Measurements from ENCODE around the gene FGFR2.

Gene FGFR2

DNA sequence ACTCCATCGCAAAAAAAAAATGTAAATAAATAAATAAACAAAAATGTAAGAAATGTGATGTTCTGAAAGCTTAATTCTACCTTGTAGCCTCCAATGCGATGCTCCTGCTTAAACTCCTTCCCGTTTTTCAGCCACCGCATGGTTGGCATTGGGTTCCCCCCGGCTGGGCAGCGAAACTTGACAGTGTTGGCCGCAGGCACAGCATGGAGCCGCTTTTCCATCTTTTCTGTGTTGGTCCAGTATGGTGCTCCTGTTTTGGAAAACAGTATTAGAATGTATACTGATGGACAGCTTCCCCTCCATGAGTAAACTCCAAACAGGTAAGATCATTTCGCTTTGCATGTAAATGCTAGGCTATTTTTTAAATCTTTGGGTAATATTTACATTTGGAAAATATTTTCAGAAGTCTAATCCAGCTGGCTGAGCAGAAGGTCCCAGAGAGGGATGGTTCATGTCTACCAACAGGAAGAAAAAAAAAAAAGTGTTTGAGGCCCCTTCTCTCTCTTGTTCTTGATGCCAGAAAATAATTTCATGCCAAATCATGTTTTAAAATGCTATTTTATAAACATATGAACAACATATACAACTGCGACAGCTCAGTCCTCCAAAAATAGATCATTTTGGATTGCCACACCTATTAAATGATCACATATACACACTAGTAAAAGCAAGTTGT is 46.9 kb downstream of the FGFR2 start:
- no peak for DNase-seq

GRCh38 chr10:121544301-121544869 is 53.9 kb downstream of the FGFR2 start:
- DNase-seq = no peak

DNA sequence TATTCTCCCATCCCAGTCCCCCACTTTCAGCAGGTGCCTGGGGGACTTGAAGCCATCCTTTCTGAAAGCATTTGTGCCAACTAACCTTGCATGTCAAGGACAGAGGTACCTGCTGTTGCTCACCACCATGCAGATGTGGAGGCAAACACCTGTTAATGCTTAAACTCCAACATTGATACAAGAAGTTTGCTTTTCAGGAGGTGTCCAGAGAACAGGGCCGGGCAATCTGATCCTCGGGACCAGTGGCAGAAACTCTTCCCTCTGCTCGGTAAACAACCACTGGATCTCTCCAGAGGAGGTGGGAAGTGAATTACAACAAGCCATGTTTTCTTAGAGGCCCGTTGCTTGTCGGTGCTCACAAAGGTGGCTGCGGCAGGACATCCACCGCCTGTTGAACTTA is 54.7 kb downstream of the FGFR2 start:
- DNase-seq = no peak

GRCh38 chr10:121541450-121542120 is 56.7 kb downstream of the FGFR2 start:
- DNase-seq = no peak

DNA sequence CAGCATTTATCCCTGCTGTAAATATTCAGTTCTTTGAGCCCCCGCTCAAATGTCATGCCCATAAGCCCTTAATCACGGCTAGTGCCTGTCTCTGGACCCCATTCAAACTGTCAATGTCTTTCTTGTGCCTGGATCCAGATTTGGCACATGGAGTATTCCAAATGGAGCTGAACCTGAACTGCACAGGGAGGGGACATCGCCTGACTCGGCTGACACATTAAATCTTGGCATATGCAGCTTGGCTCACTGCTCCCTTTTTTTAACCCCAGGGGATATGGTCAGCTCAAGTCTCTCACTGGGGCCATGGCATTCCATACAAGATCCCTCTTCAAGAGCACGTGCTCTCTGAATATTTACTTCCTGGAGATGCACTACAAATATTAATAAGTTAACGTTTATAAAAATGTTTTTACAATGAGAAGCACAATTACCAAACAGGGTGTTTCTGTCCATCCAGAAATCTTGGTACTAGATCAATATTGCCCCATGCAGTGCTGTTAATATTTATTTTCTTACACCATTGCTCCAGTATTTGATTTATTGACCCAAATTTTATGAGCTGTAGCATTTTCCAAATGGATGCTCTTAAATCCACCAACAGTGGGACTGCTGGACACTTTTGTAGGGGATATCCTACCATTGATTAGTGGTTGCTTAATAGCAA is 57.4 kb downstream of the FGFR2 start:
- DNase-seq = no peak

- no peak for DNase-seq
Measured at GRCh38 chr10:121539786-121540185, 58.5 kb downstream of the FGFR2 start.

GRCh38 chr10:121536310-121536913 is 61.8 kb downstream of the FGFR2 start:
- DNase-seq = no peak

- DNase-seq = no peak
Measured at GRCh38 chr10:121535381-121535780, 62.9 kb downstream of the FGFR2 start.

- DNase-seq = no peak
Measured at GRCh38 chr10:121532292-121532864, 65.9 kb downstream of the FGFR2 start.

DNA sequence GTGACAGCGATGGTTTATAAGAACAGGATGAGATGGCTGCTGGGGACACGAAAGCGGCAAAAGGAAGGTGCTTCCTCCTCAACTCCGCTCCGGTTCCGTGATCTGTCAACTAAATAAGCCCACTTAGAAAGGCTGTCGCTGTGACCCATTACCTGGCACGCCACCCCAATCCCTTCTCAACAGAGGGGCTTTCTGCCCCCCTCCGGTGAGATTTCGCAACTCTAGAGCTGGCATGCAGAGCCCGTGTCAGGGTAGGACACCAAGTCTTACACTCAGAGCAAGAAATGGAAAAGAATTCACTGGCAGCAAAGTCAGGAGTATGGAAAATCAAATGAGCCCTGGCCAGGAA is 66.4 kb downstream of the FGFR2 start:
- DNase-seq = no peak

GRCh38 chr10:121531076-121531829 is 67.0 kb downstream of the FGFR2 start:
- no peak for DNase-seq

- no peak for DNase-seq
Measured at GRCh38 chr10:121530481-121531075, 67.7 kb downstream of the FGFR2 start.

DNA sequence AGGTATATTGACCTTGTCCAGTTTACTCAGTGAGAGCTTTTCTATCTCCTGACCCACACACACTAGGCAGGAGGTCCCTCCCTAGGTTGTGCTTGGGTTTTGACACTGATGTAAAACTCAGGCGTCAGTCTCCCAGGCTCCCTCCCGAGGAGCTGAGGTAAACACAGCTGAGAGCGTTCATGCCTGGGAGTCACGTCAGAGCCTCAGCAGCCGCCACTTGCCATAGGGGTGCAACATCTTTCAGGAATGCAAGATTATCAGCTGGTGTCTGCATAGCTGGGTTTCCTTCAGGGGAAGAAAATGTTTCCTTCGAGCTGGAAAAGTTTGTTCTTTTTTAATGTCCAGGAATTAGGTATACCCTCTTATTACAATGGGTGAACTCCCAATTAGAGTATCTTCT is 70.6 kb downstream of the FGFR2 start:
- DNase-seq = no peak

DNA sequence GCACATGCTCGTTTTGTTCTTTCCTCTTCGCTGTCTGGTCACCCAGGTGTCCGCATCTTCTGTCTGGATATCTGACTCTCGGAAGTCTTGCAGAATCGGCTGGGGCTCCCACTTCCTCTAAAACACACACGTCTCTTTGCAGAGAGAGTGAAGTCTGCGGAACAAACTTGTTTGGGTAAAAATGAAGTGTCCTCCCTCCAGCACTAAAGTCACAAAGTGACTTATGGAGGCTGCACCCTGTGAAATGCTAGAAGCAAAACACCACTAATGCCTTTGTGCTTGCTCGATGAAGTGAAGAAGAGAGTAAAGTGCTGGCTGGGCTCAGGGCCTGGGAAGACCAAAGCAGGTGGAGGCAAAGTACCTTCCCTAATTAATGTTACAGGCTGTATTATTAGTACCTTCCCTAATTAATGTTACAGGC is 71.4 kb downstream of the FGFR2 start:
- DNase-seq = no peak

GRCh38 chr10:121526135-121526790 is 72.0 kb downstream of the FGFR2 start:
- no peak for DNase-seq

DNA sequence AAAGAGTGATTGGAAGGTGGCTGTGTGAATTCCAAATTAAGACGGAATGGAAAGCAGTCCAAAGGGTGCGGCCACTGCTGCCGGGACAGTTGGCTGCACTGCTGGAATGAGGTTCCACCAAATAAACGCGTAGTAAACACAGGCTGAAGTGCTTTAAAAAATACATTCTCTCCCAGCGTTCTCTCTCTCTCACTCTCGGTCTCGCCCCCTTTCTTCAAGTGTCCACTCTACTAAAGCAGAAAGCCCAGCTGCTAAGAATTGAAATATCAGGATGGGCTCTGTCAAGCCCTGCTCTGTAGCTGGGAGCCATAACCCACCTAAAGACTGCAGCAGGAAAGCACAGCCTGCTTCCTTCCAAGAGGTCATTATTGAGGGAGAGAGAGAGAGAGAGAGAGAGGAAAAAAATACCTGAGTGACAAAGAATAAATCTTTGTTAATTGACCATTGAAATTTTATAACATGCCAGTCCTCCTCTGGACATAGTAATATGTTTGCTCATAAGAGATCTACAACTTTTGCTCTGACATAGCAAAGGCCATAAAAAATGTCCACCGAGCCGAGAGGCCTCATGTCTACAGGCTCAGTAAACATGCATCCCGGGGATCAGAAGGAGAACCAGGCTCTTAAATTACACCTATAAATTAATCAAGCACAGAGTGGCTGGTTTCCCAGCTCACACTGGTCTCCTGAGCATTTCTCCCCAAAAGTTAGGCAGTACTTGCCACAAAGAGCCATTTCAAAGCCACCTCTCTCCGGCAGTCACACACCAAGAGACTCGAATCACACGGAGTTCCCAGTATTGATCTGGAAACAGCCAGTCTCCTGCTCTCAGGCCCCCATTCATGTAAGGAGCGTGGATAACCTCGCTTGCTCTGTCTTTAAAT is 72.8 kb downstream of the FGFR2 start:
- DNase-seq = no peak

- no peak for DNase-seq
Measured at GRCh38 chr10:121524157-121524817, 74.0 kb downstream of the FGFR2 start.

DNA sequence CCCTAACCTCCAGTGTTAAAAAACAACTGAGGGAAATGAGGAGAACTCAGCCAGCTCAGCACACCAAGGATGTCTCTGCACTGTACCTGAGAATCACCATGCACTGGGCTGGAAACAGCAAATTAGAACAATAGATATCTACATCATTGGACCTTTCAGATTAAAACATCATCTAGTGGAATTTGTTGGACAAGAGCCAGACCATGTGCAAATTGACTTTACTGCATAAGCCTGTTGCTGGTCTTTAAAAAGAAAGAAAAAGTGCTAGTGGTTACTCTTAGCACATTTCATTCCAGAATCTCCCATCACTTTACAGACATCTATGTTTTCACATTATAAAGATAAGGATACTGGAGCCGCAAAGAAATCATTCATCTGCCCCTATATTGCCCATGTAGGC is 75.4 kb downstream of the FGFR2 start:
- no peak for DNase-seq

- no peak for DNase-seq
Measured at GRCh38 chr10:121521794-121522556, 76.3 kb downstream of the FGFR2 start.

Data from stimulated activated CD4-positive, alpha-beta T cell treated with anti-CD3 and anti-CD28 coated beads, Interleukin-2, amount 100 ng/mL, for 24 hours (primary cell).